ENCODE data around the gene JAK2.

The JAK2 gene

DNA sequence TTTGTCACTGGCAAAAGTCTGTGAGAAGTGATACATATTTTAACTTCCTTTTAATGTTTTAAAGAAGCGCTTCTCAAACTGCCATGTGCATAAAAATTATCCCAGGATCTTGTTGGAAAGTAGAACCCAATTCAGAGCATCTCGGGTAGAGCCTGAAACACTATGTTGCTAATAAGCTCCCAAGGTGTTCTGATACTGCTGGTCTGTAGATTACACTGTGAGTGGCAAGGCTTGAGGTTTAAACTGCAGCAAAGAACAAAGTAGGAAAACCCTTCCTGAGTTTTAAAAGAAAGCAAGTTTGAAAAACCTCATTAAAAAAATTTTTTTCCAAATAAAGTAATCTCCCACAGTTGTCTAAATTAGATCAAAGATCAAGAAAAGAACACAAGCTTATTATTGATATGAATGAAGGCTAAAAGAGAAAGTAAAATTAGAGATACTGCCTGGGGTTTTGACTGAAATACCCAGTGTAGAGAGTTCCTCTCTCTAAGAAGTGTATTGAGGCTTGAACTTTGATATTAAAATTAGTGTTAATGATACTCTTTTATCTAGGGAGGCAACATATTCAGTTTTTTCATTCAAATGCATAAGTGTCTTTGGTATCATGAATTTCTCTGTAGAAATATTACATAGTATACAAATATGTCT, 19.8 kb upstream of the JAK2 start:
- TF ChIP-seq ZFX (IDR thresholded peaks at IDR 0.05; ENCODE audit: borderline replicate concordance): no peak
- TF ChIP-seq, protein P1, sequence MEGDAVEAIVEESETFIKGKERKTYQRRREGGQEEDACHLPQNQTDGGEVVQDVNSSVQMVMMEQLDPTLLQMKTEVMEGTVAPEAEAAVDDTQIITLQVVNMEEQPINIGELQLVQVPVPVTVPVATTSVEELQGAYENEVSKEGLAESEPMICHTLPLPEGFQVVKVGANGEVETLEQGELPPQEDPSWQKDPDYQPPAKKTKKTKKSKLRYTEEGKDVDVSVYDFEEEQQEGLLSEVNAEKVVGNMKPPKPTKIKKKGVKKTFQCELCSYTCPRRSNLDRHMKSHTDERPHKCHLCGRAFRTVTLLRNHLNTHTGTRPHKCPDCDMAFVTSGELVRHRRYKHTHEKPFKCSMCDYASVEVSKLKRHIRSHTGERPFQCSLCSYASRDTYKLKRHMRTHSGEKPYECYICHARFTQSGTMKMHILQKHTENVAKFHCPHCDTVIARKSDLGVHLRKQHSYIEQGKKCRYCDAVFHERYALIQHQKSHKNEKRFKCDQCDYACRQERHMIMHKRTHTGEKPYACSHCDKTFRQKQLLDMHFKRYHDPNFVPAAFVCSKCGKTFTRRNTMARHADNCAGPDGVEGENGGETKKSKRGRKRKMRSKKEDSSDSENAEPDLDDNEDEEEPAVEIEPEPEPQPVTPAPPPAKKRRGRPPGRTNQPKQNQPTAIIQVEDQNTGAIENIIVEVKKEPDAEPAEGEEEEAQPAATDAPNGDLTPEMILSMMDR (IDR thresholded peaks at IDR 0.05): no peak
- no peak overlapping the region for H3K27ac ChIP-seq

DNA sequence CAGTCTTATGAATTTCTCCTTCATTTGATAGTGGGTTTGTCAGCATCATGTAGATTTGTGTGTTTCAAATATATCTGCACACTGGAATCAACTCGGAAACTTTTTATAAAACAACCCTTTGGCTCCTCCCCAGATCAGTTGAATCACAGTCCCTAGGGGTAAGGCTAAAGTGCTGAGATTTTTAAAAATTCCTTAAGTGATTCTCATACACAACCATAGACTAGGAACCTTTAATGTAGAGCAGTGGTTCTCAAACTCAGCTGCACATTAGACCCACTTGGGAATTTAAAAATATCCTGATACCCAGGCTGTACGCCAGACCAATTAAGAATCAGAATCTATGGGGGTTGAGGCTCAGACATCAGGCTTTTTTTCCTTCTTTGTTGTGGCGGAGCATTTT, 17.5 kb upstream of the JAK2 start:
- H3K27ac ChIP-seq: no peak overlapping the region
- no peak for TF ChIP-seq ZFX (IDR thresholded peaks at IDR 0.05; ENCODE audit: borderline replicate concordance)
- TF ChIP-seq, protein P1 (IDR thresholded peaks at IDR 0.05): no peak

DNA sequence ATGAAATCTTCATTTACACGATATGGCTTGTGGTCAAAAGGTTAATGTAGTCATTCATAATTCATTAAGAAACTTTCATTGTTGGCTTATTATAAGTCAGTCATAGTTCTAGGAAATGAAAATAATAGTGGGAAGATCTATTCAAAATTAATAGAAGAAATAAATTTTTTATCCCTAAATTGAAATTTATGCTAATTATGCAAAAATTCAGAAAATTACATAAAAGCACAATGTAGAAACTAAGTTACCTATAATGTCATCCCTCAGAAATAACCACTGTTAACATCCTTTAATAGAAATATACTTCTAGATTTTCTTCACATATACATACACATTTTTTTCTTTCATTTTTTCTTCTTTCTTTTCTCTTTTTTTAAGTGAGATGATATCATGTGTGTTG, 15.9 kb upstream of the JAK2 start:
- no peak overlapping the region for H3K27ac ChIP-seq
- no peak for TF ChIP-seq ZFX (IDR thresholded peaks at IDR 0.05; ENCODE audit: borderline replicate concordance)
- TF ChIP-seq, protein P1 (IDR thresholded peaks at IDR 0.05): no peak

DNA sequence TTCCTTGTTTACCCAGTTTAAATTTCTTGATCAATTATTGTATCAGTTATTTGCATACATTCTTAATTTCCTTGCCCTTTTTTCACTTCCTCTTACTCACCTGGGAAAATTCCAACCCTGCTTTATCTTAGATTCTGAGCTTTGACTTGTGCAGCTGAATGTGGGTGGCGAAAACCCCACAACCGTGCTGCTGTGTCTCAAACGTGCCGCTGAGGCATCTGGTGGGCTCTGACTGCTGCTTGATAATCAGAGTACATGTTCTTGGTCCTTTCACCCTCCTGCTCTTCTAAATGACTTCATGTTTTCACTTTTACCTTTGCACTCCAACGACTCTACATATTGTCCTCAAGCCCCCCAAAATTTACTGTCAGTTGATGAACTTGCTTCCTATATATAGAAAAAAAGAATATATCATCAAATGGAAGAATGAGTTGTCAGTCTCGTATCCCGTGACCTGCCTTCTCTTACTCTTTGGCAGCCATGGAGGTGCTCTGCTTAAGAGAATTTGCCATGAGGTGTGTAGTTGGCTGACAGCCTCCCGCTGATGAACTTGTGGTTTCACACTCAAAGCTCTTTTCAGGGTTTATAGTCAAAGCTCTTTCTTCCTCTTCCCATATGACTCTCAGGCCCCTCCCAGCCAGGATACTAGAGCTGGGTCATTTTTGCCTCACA, 14.0 kb upstream of the JAK2 start:
- TF ChIP-seq, protein P1 (IDR thresholded peaks at IDR 0.05): no peak
- no peak for TF ChIP-seq ZFX (IDR thresholded peaks at IDR 0.05; ENCODE audit: borderline replicate concordance)
- no peak overlapping the region for H3K27ac ChIP-seq

DNA sequence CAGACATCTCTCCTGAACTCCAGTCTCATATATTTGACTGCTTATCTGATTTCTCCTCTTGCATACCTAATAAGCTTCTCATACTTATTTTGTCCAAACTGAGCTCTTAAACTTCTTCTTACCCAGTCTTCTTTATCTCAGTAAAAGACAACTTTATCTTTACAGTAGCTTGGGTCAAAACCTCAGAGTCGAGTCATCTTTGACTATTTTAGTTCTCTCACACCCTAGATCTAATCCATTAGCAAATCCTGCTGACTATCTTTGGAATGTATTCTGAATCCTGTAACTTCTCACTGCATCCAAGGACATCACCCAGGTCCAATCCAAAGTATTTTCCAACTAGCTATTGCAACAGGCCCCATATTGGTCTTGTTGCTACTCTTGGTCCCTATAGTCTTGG, 11.8 kb upstream of the JAK2 start:
- no peak overlapping the region for H3K27ac ChIP-seq
- TF ChIP-seq ZFX (IDR thresholded peaks at IDR 0.05; ENCODE audit: borderline replicate concordance): no peak
- TF ChIP-seq, protein P1 (IDR thresholded peaks at IDR 0.05): no peak

DNA sequence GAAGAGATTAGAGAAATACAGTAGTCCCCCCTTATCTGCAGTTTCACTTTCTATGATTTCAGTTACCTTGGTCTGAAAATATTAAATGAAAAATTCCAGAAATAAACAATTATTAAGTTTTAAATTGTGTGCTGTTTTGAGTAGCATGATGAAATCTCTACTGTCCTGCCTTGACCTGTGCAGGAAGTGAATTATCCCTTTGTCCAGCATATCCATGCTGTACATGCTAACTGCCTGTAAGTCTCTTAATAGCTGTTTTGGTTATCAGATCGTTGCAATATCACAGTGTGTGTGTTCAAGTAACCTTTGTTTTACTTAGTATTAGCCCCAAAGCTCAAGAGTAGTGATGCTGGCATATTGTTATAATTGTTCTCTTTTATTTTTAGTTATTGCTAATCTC, 11.2 kb upstream of the JAK2 start:
- H3K27ac ChIP-seq: no peak overlapping the region
- TF ChIP-seq, protein P1 (IDR thresholded peaks at IDR 0.05): no peak
- TF ChIP-seq ZFX (IDR thresholded peaks at IDR 0.05; ENCODE audit: borderline replicate concordance): no peak

DNA sequence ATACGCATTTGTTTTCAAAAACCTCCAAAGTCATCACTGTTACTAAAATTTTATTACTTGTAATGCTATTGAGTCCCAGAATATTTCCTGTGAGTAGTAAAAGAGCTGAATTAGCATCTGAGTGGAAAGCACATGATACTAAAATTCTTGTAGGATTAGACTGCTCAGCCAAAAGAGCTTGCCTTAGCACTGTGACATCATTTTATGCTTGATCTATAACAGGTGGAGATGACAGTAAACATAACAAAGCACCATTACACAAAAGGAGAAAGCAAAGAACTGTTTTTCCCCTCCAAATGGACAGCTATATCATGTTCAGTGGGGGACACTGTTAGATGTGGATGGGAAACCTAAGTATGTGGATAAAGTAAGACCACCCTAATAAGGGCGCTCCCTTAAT, 5.8 kb upstream of the JAK2 start:
- H3K27ac ChIP-seq: no peak overlapping the region
- TF ChIP-seq ZFX (IDR thresholded peaks at IDR 0.05; ENCODE audit: borderline replicate concordance): no peak
- TF ChIP-seq, protein P1 (IDR thresholded peaks at IDR 0.05): no peak

Measured in 22Rv1 (cell line).